ENCODE measurements around the gene DMWD.

- TF ChIP-seq, protein P1, sequence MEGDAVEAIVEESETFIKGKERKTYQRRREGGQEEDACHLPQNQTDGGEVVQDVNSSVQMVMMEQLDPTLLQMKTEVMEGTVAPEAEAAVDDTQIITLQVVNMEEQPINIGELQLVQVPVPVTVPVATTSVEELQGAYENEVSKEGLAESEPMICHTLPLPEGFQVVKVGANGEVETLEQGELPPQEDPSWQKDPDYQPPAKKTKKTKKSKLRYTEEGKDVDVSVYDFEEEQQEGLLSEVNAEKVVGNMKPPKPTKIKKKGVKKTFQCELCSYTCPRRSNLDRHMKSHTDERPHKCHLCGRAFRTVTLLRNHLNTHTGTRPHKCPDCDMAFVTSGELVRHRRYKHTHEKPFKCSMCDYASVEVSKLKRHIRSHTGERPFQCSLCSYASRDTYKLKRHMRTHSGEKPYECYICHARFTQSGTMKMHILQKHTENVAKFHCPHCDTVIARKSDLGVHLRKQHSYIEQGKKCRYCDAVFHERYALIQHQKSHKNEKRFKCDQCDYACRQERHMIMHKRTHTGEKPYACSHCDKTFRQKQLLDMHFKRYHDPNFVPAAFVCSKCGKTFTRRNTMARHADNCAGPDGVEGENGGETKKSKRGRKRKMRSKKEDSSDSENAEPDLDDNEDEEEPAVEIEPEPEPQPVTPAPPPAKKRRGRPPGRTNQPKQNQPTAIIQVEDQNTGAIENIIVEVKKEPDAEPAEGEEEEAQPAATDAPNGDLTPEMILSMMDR (IDR thresholded peaks at IDR 0.05; ENCODE audit: insufficient read depth, low read length, poor library complexity, severe bottlenecking): no peak
- no peak for TF ChIP-seq EZH2phosphoT487 (conservative IDR thresholded peaks at IDR 0.05; ENCODE audit: low read length)
These were observed 28.2 kb downstream of the DMWD start for GRCh38 chr19:45764475-45764874.

Measured in SU-DHL-6 (cell line).